HepG2 (cell line): Measurements from ENCODE around the gene RECQL. TPM values are rescaled to one million over a fixed set of nuclear protein-coding genes. Genes with fewer than 3 reads are reported as not detected.
"Not testable (repeated sequence)": the region's sequence is repeated elsewhere in the genome, so short reads cannot be mapped to it uniquely, and the experiment has no call there.

Experiments used
- ATAC-seq: fragments of 200-7000 bp; cut with Tn5 transposase; 3 replicates; pipeline ENCODE4 v1.9.1; 2020; ENCODE audit warnings: mild to moderate bottlenecking, moderate library complexity
- BruUV-seq: library from RNA; stranded (reverse); fragments of 400-500 nt; replicated peaks from 2 replicates; lab custom pipeline; 2021; lab: Mats Ljungman, UMichigan
- CTCF ChIA-PET: fragments of 300-600 bp; formaldehyde crosslinking; extraction: SDS; loops from one replicate; lab custom pipeline; 2021; ENCODE audit warnings: low total read pairs, inconsistent platforms, low intra/inter-chr PET ratio; lab: Yijun Ruan, JAX
- POLR2A ChIA-PET: fragments of 350-600 bp; sonication (Branson Sonifier 250); formaldehyde crosslinking; loops from one replicate; lab custom pipeline; 2020; ENCODE audit warnings: antibody characterized with exemption, inconsistent platforms; lab: Yijun Ruan, JAX
- DNase-seq: peaks from one replicate; pipeline ENCODE4 v3.0.0-alpha.2; 2015; ENCODE audit warnings: low spot score
- FAIRE-seq: peaks from 3 replicates; lab custom pipeline; 2011; peaks lifted over from hg19 to GRCh38; lab: Jason Lieb, UNC
- H2AFZ ChIP-seq: one replicate; pipeline ENCODE4 v1.6.1; 2011; ENCODE audit warnings: low read length, inconsistent platforms
- H3K27ac ChIP-seq: fragments of 300-600 bp; 3 replicates; pipeline ENCODE4 v1.8.0; 2011; ENCODE audit warnings: mixed run types, mild to moderate bottlenecking, mixed read lengths, low read length, inconsistent platforms; ENCODE audit not compliant: insufficient read depth; ENCODE audit errors: extremely low read length
- H3K27me3 ChIP-seq, 2 experiments: fragments of 200-600 bp in 1 of 2; 2 replicates in 1 of 2; 3 replicates in 1 of 2; pipeline versions ENCODE4 v1.6.0 to v1.8.0; 2011; ENCODE audit warnings: low read length in 2 of 2, mild to moderate bottlenecking in 2 of 2, moderate library complexity in 2 of 2, inconsistent platforms in 1 of 2; ENCODE audit not compliant: insufficient read depth in 2 of 2, control insufficient read depth in 1 of 2
- H3K36me3 ChIP-seq, 2 experiments: fragments of 200-600 bp in 1 of 2; replicated peaks in 1 of 2; 2 replicates in 1 of 2; 3 replicates in 1 of 2; pipeline versions ENCODE4 v1.5.1 to v1.8.0; 2011; ENCODE audit warnings: low read length in 2 of 2, inconsistent platforms in 1 of 2; ENCODE audit not compliant: insufficient read depth in 2 of 2, control insufficient read depth in 1 of 2
- H3K4me1 ChIP-seq: 2 replicates; pipeline ENCODE4 v1.5.1; 2012; ENCODE audit warnings: low read length, inconsistent platforms; ENCODE audit not compliant: insufficient read depth
- H3K4me2 ChIP-seq: 2 replicates; pipeline ENCODE4 v1.6.0; 2011; ENCODE audit warnings: low read depth, low read length, inconsistent platforms
- H3K4me3 ChIP-seq, 3 experiments: fragments of 200-600 bp in 1 of 3; sonication (generic), shearing (Covaris generic) in 1 of 3; replicated peaks in 1 of 3; 2 replicates each; pipeline ENCODE4 v1.5.1; 2011 to 2016; ENCODE audit warnings: low read length in 3 of 3, inconsistent platforms in 2 of 3, low read depth in 2 of 3, mild to moderate bottlenecking in 2 of 3, control low read depth in 1 of 3, mixed read lengths in 1 of 3; ENCODE audit not compliant: insufficient read depth in 1 of 3
- H3K79me2 ChIP-seq: one replicate; pipeline ENCODE4 v1.6.1; 2011; ENCODE audit warnings: low read length, inconsistent platforms; ENCODE audit not compliant: insufficient read depth
- H3K9ac ChIP-seq: 2 replicates; pipeline ENCODE4 v1.6.0; 2011; ENCODE audit warnings: mild to moderate bottlenecking, low read depth, low read length, inconsistent platforms; ENCODE audit not compliant: insufficient read depth
- H3K9me3 ChIP-seq: 2 replicates; pipeline ENCODE4 v1.5.1; 2012; ENCODE audit warnings: mild to moderate bottlenecking, low read length
- H4K20me1 ChIP-seq: 2 replicates; pipeline ENCODE4 v1.6.0; 2011; ENCODE audit warnings: inconsistent platforms, mild to moderate bottlenecking, low read length, moderate library complexity; ENCODE audit not compliant: insufficient read depth
- NCOA1 ChIP-seq: sonication (generic); formaldehyde crosslinking; IDR thresholded peaks from 2 replicates; pipeline ENCODE4 v1.9.0; 2021; ENCODE audit warnings: missing genetic modification reagents
- PCBP1 ChIP-seq: fragments of 200-400 bp; formaldehyde crosslinking; IDR thresholded peaks from 2 replicates; pipeline ENCODE4 v1.6.1; 2017; ENCODE audit warnings: mild to moderate bottlenecking, low read depth, low read length, borderline replicate concordance
- POLR2G ChIP-seq: fragments of 200-400 bp; formaldehyde crosslinking; IDR thresholded peaks from 2 replicates; pipeline ENCODE4 v1.6.1; 2018; ENCODE audit warnings: mild to moderate bottlenecking, low read depth, low read length, moderate library complexity
- RXRB ChIP-seq: IDR thresholded peaks from 2 replicates; pipeline ENCODE4 v1.6.1; 2016; ENCODE audit warnings: borderline replicate concordance, missing genetic modification reagents, missing compliant biosample characterization
- ZNF143 ChIP-seq: sonication (generic); formaldehyde crosslinking; IDR thresholded peaks from 2 replicates; pipeline ENCODE4 v1.4.0; 2020; ENCODE audit warnings: missing genetic modification reagents
- ZNF260 ChIP-seq: sonication (generic); formaldehyde crosslinking; IDR thresholded peaks from 2 replicates; pipeline ENCODE4 v1.4.0; 2020; ENCODE audit warnings: missing genetic modification reagents, low read depth, mild to moderate bottlenecking, borderline replicate concordance
- ZNF331 ChIP-seq: sonication (generic); formaldehyde crosslinking; IDR thresholded peaks from 2 replicates; pipeline ENCODE4 v1.4.0; 2020; ENCODE audit warnings: missing genetic modification reagents
- ZNF605 ChIP-seq: sonication (generic); formaldehyde crosslinking; IDR thresholded peaks from 2 replicates; pipeline ENCODE4 v1.8.0; 2022; ENCODE audit warnings: mild to moderate bottlenecking, missing genetic modification reagents
- ZNF747 ChIP-seq: sonication (generic); formaldehyde crosslinking; IDR thresholded peaks from 2 replicates; pipeline ENCODE4 v1.8.1; 2023; ENCODE audit warnings: missing genetic modification reagents, mild to moderate bottlenecking, borderline replicate concordance
- ZNF83 ChIP-seq: sonication (generic); formaldehyde crosslinking; IDR thresholded peaks from 2 replicates; pipeline ENCODE4 v1.4.0; 2020; ENCODE audit warnings: missing genetic modification reagents, mild to moderate bottlenecking, borderline replicate concordance
- WGBS: methylation state at CpG from one replicate; pipeline ENCODE4 v1.1.6; 2017; ENCODE audit warnings: low lambda C conversion rate; 5-methylcytosine and 5-hydroxymethylcytosine counted together
- in situ Hi-C: cut with HindIII; loops from 2 replicates; pipeline ENCODE4 v1.10.0; 2017; ENCODE audit warnings: low pct_unique_long_range_greater_than_20kb; ENCODE audit not compliant: extremely low pct_ligation_motif_present
- intact Hi-C: fragments of 100-400 bp; cut with micrococcal nuclease; formaldehyde crosslinking; loops from one replicate; pipeline ENCODE4 v1.10.0; 2022; ENCODE audit not compliant: unreplicated experiment
- polyA plus RNA-seq, 8 experiments: library from polyadenylated mRNA; depleted of rRNA in 3 of 8; stranded (reverse) in 7 of 8; unstranded in 1 of 8; fragments of >200 nt; fragmentation: Illumina TruSeq in 4 of 8; extraction: Trizol in 4 of 8; gene quantifications; 2 replicates each; pipeline versions ENCODE4 v1.2.1 to v1.2.3, GENCODE V29; 2011 to 2016; ENCODE audit warnings: low read depth in 4 of 8, missing spikeins in 1 of 8, mixed read lengths in 1 of 8; ENCODE audit not compliant: insufficient read depth in 1 of 8
- total RNA-seq, 5 experiments: library from RNA; depleted of rRNA; stranded (reverse); fragments of >200 nt; fragmentation: Illumina TruSeq; extraction: Trizol; gene quantifications; 2 replicates each; pipeline ENCODE4 v1.2.3, GENCODE V29; 2016; ENCODE audit warnings: low read depth in 1 of 5
- TF ChIP-seq, protein P1 (sequence below): sonication (generic); formaldehyde crosslinking; IDR thresholded peaks from 2 replicates; pipeline ENCODE4 v1.5.0; 2020; ENCODE audit warnings: missing genetic modification reagents, mild to moderate bottlenecking, borderline replicate concordance
- TF ChIP-seq, protein P2 (sequence below): sonication (generic); formaldehyde crosslinking; IDR thresholded peaks from 2 replicates; pipeline ENCODE4 v1.5.1; 2020; ENCODE audit warnings: mild to moderate bottlenecking, missing genetic modification reagents, moderate library complexity

RECQL gene
- total and polyA plus RNA-seq, 2 of the 13 experiments (the other 11 are each of a cell fraction or from before 2014, with no cell fraction given) = 7.2 to 41.5 TPM

- H3K36me3 ChIP-seq = no peaks in the 10 kb centered on the region
- intact Hi-C loops (no loop called here), in situ Hi-C loops (no loop called here)
- H3K27ac ChIP-seq = no peak overlapping the region
- WGBS = 3% methylated on average over 4 of the region's 4 CpGs
- DNase-seq (no peak), FAIRE-seq (no peak), ATAC-seq (no peak)
- no peaks in the 10 kb centered on the region for H3K79me2 ChIP-seq
- H2AFZ ChIP-seq = no peak overlapping the region
- H3K4me3 ChIP-seq = no peak overlapping the region
- H3K27me3 ChIP-seq = no peaks in the 10 kb centered on the region; a peak in 1 of 5 replicates
- H4K20me1 ChIP-seq = no peaks in the 10 kb centered on the region
- no peak overlapping the region for H3K9ac ChIP-seq
- TF ChIP-seq, protein P1, sequence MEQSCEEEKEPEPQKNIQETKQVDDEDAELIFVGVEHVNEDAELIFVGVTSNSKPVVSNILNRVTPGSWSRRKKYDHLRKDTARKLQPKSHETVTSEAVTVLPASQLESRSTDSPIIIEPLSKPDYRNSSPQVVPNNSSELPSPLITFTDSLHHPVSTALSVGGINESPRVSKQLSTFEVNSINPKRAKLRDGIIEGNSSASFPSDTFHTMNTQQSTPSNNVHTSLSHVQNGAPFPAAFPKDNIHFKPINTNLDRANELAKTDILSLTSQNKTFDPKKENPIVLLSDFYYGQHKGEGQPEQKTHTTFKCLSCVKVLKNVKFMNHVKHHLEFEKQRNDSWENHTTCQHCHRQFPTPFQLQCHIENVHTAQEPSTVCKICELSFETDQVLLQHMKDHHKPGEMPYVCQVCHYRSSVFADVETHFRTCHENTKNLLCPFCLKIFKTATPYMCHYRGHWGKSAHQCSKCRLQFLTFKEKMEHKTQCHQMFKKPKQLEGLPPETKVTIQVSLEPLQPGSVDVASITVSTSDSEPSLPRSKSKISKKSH (CRISPR knock-in tag) = no peak
- TF ChIP-seq NCOA1 (CRISPR knock-in tag) (no peak), ZNF331 (CRISPR knock-in tag) (no peak), ZNF747 (CRISPR knock-in tag) (no peak), ZNF83 (no peak), ZNF605 (CRISPR knock-in tag) (no peak), ZNF260 (CRISPR knock-in tag) (no peak), RXRB (CRISPR knock-in tag) (no peak), POLR2G (no peak), PCBP1 (no peak), ZNF143 (no peak)
- TF ChIP-seq, protein P2, sequence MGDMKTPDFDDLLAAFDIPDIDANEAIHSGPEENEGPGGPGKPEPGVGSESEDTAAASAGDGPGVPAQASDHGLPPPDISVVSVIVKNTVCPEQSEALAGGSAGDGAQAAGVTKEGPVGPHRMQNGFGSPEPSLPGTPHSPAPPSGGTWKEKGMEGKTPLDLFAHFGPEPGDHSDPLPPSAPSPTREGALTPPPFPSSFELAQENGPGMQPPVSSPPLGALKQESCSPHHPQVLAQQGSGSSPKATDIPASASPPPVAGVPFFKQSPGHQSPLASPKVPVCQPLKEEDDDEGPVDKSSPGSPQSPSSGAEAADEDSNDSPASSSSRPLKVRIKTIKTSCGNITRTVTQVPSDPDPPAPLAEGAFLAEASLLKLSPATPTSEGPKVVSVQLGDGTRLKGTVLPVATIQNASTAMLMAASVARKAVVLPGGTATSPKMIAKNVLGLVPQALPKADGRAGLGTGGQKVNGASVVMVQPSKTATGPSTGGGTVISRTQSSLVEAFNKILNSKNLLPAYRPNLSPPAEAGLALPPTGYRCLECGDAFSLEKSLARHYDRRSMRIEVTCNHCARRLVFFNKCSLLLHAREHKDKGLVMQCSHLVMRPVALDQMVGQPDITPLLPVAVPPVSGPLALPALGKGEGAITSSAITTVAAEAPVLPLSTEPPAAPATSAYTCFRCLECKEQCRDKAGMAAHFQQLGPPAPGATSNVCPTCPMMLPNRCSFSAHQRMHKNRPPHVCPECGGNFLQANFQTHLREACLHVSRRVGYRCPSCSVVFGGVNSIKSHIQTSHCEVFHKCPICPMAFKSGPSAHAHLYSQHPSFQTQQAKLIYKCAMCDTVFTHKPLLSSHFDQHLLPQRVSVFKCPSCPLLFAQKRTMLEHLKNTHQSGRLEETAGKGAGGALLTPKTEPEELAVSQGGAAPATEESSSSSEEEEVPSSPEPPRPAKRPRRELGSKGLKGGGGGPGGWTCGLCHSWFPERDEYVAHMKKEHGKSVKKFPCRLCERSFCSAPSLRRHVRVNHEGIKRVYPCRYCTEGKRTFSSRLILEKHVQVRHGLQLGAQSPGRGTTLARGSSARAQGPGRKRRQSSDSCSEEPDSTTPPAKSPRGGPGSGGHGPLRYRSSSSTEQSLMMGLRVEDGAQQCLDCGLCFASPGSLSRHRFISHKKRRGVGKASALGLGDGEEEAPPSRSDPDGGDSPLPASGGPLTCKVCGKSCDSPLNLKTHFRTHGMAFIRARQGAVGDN (CRISPR knock-in tag) = no peak
- POLR2A ChIA-PET = no interaction called here
- H3K4me2 ChIP-seq = no peak overlapping the region
- H3K4me1 ChIP-seq = no peaks in the 10 kb centered on the region
- H3K9me3 ChIP-seq = no peaks in the 10 kb centered on the region
- CTCF ChIA-PET = no interaction called here
- no TSS peak for BruUV-seq
Observed at GRCh38 chr12:21428241-21428640, 73.2 kb downstream of the RECQL start.

GRCh38 chr12:21419009-21419699 is 82.3 kb downstream of the RECQL start:
- in situ Hi-C loops, CTCF ChIA-PET: not testable (repeated sequence)
- WGBS = 71% methylated on average over 29 of the region's 30 CpGs

More at GRCh38 chr12:21419009-21419699, 82.3 kb downstream of the RECQL start:
- H3K27me3 ChIP-seq, H2AFZ ChIP-seq, H3K79me2 ChIP-seq, H3K27ac ChIP-seq, BruUV-seq, H4K20me1 ChIP-seq, H3K9me3 ChIP-seq, FAIRE-seq, H3K9ac ChIP-seq, H3K36me3 ChIP-seq, POLR2A ChIA-PET, H3K4me1 ChIP-seq, H3K4me3 ChIP-seq, intact Hi-C loops, ATAC-seq, H3K4me2 ChIP-seq, DNase-seq: not testable (repeated sequence)
